Ovary (tissue), 9 donors: ENCODE results near the gene KCTD17. TPM values are rescaled to one million over a fixed set of nuclear protein-coding genes. Genes with fewer than 3 reads are reported as not detected.
A peak's percentile ranks its signal among the peaks of the same experiment; 100 is the strongest.

Experiments
- DNase-seq, 5 donors: peaks; one replicate each; pipeline ENCODE4 v3.0.0-alpha.2; 2019 to 2020
- H3K27ac ChIP-seq, 2 donors: fragments of 200-600 bp; one replicate each; pipeline versions ENCODE4 v1.5.1 to v1.8.0; 2019 to 2022
- H3K27me3 ChIP-seq: fragments of 200-600 bp; one replicate; pipeline ENCODE4 v1.8.0; 2022
- H3K36me3 ChIP-seq: fragments of 200-600 bp; sonication (generic); one replicate; pipeline ENCODE4 v1.5.1; 2019
- H3K4me1 ChIP-seq: one replicate; pipeline ENCODE4 v1.8.1; 2013; ENCODE audit warnings: mild to moderate bottlenecking, moderate library complexity; ENCODE audit not compliant: insufficient read depth
- H3K4me3 ChIP-seq: fragments of 200-600 bp; sonication (generic); one replicate; pipeline ENCODE4 v1.5.1; 2017
- H3K9me3 ChIP-seq, 2 donors: fragments of 200-600 bp in 1 of 2; sonication (generic) in 1 of 2; one replicate each; pipeline versions ENCODE4 v1.5.1 to v1.8.1; 2013 to 2019; ENCODE audit warnings: mild to moderate bottlenecking in 1 of 2, moderate library complexity in 1 of 2
- EP300 ChIP-seq: sonication (generic); formaldehyde crosslinking; IDR thresholded peaks from one replicate; pipeline ENCODE4 v1.6.1; 2017; ENCODE audit warnings: antibody characterized with exemption
- POLR2A ChIP-seq: fragments of 450-650 bp; IDR thresholded peaks from one replicate; pipeline ENCODE4 v1.6.1; 2017; ENCODE audit warnings: antibody characterized with exemption, mild to moderate bottlenecking, moderate library complexity
- WGBS, 3 donors: extraction: QIAGEN DNeasy Blood & Tissue Kit in 1 of 3; methylation state at CpG; one replicate each; pipeline versions ENCODE4 v1.1.5 to v1.1.7; 2013 to 2017; 5-methylcytosine and 5-hydroxymethylcytosine counted together
- intact Hi-C, 4 donors: fragments of 100-400 bp; cut with DNase I; formaldehyde crosslinking; loops; one replicate each; pipeline versions ENCODE4 v1.11.0 to v1.15.1; 2022 to 2023
- polyA plus RNA-seq, 2 donors: library from polyadenylated mRNA; stranded (reverse); fragments of 200-250 nt in 1 of 2; fragments of 350-450 nt in 1 of 2; fragmentation: Illumina TruSeq in 1 of 2; extraction: RNeasy Lipid Tissue Mini Kit (QIAGEN cat#74804) in 1 of 2; gene quantifications; one replicate each; pipeline ENCODE4 v1.2.3, GENCODE V29; 2013 to 2014
- total RNA-seq, 7 donors: library from RNA; depleted of rRNA in 2 of 7; stranded (reverse); fragments of >200 nt in 2 of 7; fragmentation: NEBNext Ultra II Directional in 3 of 7; extraction: Animal tissue kit (Norgen Biotek cat#: 25700) in 3 of 7; gene quantifications; one replicate each; pipeline versions ENCODE4 v1.1.0 to v1.2.4, GENCODE V29; 2016 to 2023
- TF ChIP-seq, protein P1 (sequence below), 3 donors: fragments of 450-650 bp in 2 of 3; fragments of 200-600 bp in 1 of 3; IDR thresholded peaks; one replicate each; pipeline versions ENCODE4 v1.5.1 to v1.8.0; 2016 to 2022; ENCODE audit warnings: antibody characterized with exemption in 3 of 3, mild to moderate bottlenecking in 1 of 3
- donor health status: DM: no; HTN: no; CAD: no; lungs with moderate emphysema.
- donor health status: DM: no; HTN: no; CAD: no.
- donor health status: Bipolar disorder and iron deficiency.
- donor health status: DM: yes; HTN: yes; CAD: no.
- donor health status: DM: no; HTN: no; CAD: no.
- donor health status: DM: yes; HTN: yes; CAD: no.

Gene KCTD17
- total and polyA plus RNA-seq, 9 donors = 4.5 to 34.7 (median 26.7) TPM

DNA sequence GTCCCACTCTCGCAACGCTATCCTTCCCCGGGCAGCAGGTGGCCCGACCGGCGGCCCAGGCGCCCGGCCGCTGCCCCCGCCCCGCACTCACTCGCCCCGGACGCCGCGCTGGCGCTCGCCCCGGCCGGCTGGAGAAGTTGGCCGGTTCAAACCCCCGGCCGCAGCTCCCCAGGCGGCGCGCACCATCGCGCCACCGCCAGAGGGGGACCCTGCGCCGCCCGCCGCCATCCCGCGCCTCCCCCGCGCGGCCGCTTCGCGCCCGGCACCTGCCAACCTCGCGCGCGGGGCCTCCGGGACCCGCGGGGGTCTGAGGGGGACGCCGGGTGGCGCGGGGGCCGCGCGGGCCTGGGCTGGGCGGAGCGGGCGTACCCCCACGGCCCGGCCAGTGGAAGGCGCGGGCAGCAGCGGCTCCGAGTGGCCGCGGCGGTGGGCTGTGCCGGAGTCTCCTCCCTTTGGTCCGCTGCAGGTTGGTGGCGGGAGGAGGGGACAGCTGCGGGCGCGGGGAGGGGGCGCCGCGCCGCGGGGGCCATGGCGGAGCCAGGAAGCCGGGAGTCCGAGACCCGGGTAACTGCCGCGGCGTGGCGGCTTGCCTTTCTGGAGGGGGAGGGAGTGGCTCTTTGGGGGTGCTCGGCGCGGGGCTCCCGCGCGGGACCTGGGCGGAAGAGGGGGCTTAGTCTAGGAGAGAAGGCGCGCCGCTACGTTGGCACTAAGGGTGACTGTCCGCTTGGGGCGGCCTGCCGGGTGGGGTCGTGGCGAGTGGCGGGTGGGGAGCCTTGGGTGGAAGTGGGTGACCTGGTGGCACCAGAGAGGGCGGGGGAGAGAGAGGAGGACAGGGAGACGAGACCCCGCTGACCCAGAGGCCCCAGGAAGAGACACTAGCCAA lies 32.0 kb upstream of the KCTD17 start, which contains the start of the genes MPST and TST:
Gene MPST, plus strand, starts transcription at position 434 of the 883 bp plus-strand sequence. Its CDS starts 95 bp downstream, at position 529.
Gene TST, minus strand, starts transcription at position 139 of the 883 bp plus-strand sequence. CDS start 715 bp downstream, outside the sequence.
- peak; percentile 81 to 87 (median 84) for DNase-seq
- intact Hi-C loops = loop anchor here in 1 of 4 donors (5.0 kb wide), 1 partner anchor 178 kb away; no protein-coding TSS in a partner anchor
- H3K36me3 ChIP-seq = no peaks in the 10 kb centered on the region
- no peaks in the 10 kb centered on the region for H3K9me3 ChIP-seq
- no peaks in the 10 kb centered on the region for H3K27me3 ChIP-seq
- 1% methylated on average over 57 to 105 of the region's 107 CpGs for WGBS, 3 donors
- H3K4me1 ChIP-seq = peaks cover 26% of the 10 kb centered on the region
- TF ChIP-seq, protein P1, sequence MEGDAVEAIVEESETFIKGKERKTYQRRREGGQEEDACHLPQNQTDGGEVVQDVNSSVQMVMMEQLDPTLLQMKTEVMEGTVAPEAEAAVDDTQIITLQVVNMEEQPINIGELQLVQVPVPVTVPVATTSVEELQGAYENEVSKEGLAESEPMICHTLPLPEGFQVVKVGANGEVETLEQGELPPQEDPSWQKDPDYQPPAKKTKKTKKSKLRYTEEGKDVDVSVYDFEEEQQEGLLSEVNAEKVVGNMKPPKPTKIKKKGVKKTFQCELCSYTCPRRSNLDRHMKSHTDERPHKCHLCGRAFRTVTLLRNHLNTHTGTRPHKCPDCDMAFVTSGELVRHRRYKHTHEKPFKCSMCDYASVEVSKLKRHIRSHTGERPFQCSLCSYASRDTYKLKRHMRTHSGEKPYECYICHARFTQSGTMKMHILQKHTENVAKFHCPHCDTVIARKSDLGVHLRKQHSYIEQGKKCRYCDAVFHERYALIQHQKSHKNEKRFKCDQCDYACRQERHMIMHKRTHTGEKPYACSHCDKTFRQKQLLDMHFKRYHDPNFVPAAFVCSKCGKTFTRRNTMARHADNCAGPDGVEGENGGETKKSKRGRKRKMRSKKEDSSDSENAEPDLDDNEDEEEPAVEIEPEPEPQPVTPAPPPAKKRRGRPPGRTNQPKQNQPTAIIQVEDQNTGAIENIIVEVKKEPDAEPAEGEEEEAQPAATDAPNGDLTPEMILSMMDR (IDR thresholded peaks at IDR 0.05) = peak in 2 of 3 donors; percentile 82 to 93
- TF ChIP-seq POLR2A = peak; percentile 73
- no peak for TF ChIP-seq EP300
- peak within 1 kb of the TSS; percentile 87 for H3K4me3 ChIP-seq
- H3K27ac ChIP-seq = peak within 1 kb of the TSS; percentile 83

DNA sequence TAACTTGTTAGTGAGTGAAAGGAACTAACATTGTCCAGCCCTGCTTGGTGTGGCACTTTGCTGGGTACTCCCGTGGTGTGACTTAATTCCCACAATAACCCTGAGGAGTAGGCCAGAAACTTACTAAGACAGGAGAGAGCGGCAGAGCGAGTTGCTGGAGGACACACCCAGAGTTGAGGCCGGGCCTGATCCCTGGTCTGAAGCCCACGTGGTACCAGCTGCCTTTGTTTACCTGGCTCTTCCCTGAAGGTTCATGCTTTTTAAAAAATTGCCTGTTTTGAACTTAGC lies 31.4 kb upstream of the KCTD17 start:
- Histone ChIP-seq H3K27ac (peak overlapping the region; percentile 83), H3K27me3 (no peaks in the 10 kb centered on the region), H3K4me3 (peak overlapping the region; percentile 87), H3K4me1 (peaks cover 23% of the 10 kb centered on the region), H3K36me3 (no peaks in the 10 kb centered on the region), H3K9me3 (no peaks in the 10 kb centered on the region)
- peak in 2 of 5 donors; percentile 46 to 55 for DNase-seq
- intact Hi-C loops = loop anchor here in 1 of 4 donors (5.0 kb wide), 1 partner anchor 177 kb away; no protein-coding TSS in a partner anchor
- 0 to 1% (median 0%) methylated on average over 5 of the region's 5 CpGs for WGBS, 3 donors
- TF ChIP-seq POLR2A = no peak
- TF ChIP-seq, protein P1 (IDR thresholded peaks at IDR 0.05) = no peak
- TF ChIP-seq EP300 = no peak

DNA sequence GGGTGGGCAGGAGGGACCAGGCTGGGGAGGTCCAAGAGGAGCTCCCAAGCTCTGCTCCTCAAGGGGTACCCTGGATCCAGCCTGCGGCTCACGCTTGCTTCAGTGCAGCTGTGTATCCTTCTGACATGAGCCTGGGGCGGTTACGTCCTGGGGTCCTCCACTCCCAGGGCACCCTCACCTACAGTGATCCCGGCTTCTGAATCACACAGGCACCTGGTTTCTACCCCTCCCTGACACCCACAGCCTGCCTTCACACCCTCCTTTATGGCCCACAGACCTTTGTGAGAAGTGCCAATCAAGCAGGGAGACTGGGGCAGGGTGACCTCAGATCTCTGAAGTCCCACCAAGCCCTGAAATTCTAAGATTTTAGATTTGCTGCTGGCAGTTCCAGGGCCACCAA lies 30.5 kb upstream of the KCTD17 start:
- Histone ChIP-seq H3K27me3 (no peaks in the 10 kb centered on the region), H3K36me3 (no peaks in the 10 kb centered on the region), H3K4me3 (peak overlapping the region; percentile 87), H3K4me1 (peaks cover 23% of the 10 kb centered on the region), H3K9me3 (no peaks in the 10 kb centered on the region), H3K27ac (peak overlapping the region in 1 of 2 donors; percentile 83)
- DNase-seq = no peak
- TF ChIP-seq EP300 = no peak
- TF ChIP-seq, protein P1 (IDR thresholded peaks at IDR 0.05) = no peak
- TF ChIP-seq POLR2A = no peak
- WGBS, 3 donors = 95 to 96% (median 95%) methylated on average over 5 of the region's 5 CpGs
- intact Hi-C loops = loop anchor here in 1 of 4 donors (5.0 kb wide), 1 partner anchor 176 kb away; no protein-coding TSS in a partner anchor

DNA sequence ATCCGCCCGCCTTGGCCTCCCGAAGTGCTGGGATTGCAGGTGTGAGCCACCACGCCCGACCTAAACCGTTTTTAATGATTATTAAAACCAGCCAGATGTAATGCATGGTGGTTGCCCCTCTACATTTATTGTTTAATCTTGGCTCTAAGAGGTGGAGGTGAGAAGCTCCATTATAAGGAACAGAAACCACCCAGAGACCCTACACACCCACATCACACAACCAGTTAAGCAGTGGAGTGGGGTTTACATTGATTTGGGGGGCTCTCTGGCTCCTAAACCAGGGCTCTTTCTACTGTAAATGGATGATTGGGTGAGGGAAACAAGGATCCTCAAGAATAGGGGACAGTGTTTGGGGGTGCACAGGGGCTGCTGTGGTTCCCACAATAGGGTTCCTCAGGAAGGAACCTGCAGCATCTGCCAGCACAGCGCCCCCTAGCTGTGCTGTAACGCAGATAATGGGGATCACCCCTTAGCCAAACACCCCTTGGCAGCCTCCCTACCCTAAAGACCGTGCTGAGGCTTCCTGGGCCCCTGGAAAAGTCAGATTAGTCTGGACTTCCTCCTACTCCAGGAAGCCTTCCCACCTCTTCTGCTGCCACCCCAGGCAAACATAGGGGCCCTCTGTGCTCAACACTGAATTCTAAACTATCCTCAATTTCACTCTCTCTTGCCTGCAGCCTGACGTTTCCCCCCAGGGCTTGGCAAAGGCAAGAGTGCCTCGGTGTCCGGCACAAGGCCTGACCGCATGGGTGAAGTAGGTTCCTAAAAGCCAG lies 29.6 kb upstream of the KCTD17 start:
- DNase-seq = peak in 2 of 5 donors; percentile 53 to 58
- TF ChIP-seq, protein P1 (IDR thresholded peaks at IDR 0.05) = peak in 2 of 3 donors; percentile 13 to 31
- no peak for TF ChIP-seq POLR2A
- WGBS, 3 donors = 68 to 70% (median 68%) methylated on average over 13 of the region's 13 CpGs
- no peak overlapping the region for H3K4me3 ChIP-seq
- intact Hi-C loops = loop anchor here in 1 of 4 donors (5.0 kb wide), 1 partner anchor 175 kb away; no protein-coding TSS in a partner anchor
- H3K27me3 ChIP-seq = no peaks in the 10 kb centered on the region
- no peaks in the 10 kb centered on the region for H3K36me3 ChIP-seq
- no peaks in the 10 kb centered on the region for H3K9me3 ChIP-seq
- H3K27ac ChIP-seq = no peak overlapping the region
- H3K4me1 ChIP-seq = peaks cover 22% of the 10 kb centered on the region
